GM23338 (cell line): ENCODE data around the gene G6PC3. TPM values are rescaled to one million over a fixed set of nuclear protein-coding genes. Genes with fewer than 3 reads are reported as not detected.
A peak's percentile ranks its signal among the peaks of the same experiment; 100 is the strongest.

Source experiments
- ATAC-seq: fragments of 200-7000 bp; cut with Tn5 transposase; 3 replicates; pipeline ENCODE4 v1.9.1; 2020
- DNase-seq: peaks from one replicate; pipeline ENCODE4 v3.0.0-alpha.2; 2015; ENCODE audit warnings: low spot score
- H2AFZ ChIP-seq: fragments of 200-600 bp; sonication (generic); 2 replicates; pipeline ENCODE4 v1.8.0; 2016; ENCODE audit warnings: antibody characterized with exemption, mild to moderate bottlenecking, moderate library complexity
- H3F3A ChIP-seq: fragments of 200-600 bp; sonication (generic); replicated peaks from 2 replicates; pipeline ENCODE4 v1.8.0; 2017; ENCODE audit warnings: antibody characterized with exemption, mixed run types, low read depth
- H3K27ac ChIP-seq: fragments of 200-600 bp; sonication (generic); 2 replicates; pipeline ENCODE4 v1.6.1; 2016; ENCODE audit warnings: low read depth
- H3K27me3 ChIP-seq: fragments of 200-600 bp; sonication (generic); 2 replicates; pipeline ENCODE4 v1.8.0; 2016; ENCODE audit warnings: mild to moderate bottlenecking, mixed run types, moderate library complexity; ENCODE audit not compliant: insufficient read depth
- H3K36me3 ChIP-seq: fragments of 200-600 bp; sonication (generic); 2 replicates; pipeline ENCODE4 v1.8.0; 2016; ENCODE audit warnings: mild to moderate bottlenecking; ENCODE audit not compliant: insufficient read depth
- H3K4me1 ChIP-seq: fragments of 200-600 bp; sonication (generic); 2 replicates; pipeline ENCODE4 v1.8.0; 2016; ENCODE audit warnings: mild to moderate bottlenecking, moderate library complexity; ENCODE audit not compliant: insufficient read depth
- H3K4me2 ChIP-seq: fragments of 200-600 bp; sonication (generic); 2 replicates; pipeline ENCODE4 v1.7.1; 2017; ENCODE audit warnings: mixed run types
- H3K4me3 ChIP-seq: fragments of 200-600 bp; sonication (generic); 2 replicates; pipeline ENCODE4 v1.6.1; 2016; ENCODE audit warnings: mixed run types
- H3K79me2 ChIP-seq: fragments of 200-600 bp; sonication (generic); replicated peaks from 2 replicates; pipeline ENCODE4 v1.8.0; 2017; ENCODE audit warnings: mild to moderate bottlenecking; ENCODE audit not compliant: insufficient read depth
- H3K9me2 ChIP-seq: fragments of 200-600 bp; sonication (generic); 2 replicates; pipeline ENCODE4 v1.8.0; 2017; ENCODE audit not compliant: insufficient read depth
- H4K20me1 ChIP-seq: fragments of 200-600 bp; sonication (generic); replicated peaks from 2 replicates; pipeline ENCODE4 v1.8.0; 2017; ENCODE audit warnings: mild to moderate bottlenecking; ENCODE audit not compliant: insufficient read depth
- H3K27ac Mint-ChIP-seq: 2 replicates; pipeline ENCODE4 v1.8.0; 2020; ENCODE audit warnings: inconsistent platforms, mild to moderate bottlenecking, moderate library complexity, mixed read lengths
- H3K27me3 Mint-ChIP-seq: 3 replicates; pipeline ENCODE4 v1.8.0; 2022; ENCODE audit warnings: low read depth, mild to moderate bottlenecking, moderate library complexity, mixed read lengths, inconsistent platforms; ENCODE audit not compliant: insufficient read depth, poor library complexity
- H3K36me3 Mint-ChIP-seq: 3 replicates; pipeline ENCODE4 v1.8.0; 2021; ENCODE audit warnings: low read depth, mild to moderate bottlenecking, inconsistent platforms, moderate library complexity, mixed read lengths
- H3K4me1 Mint-ChIP-seq: 3 replicates; pipeline ENCODE4 v1.8.0; 2020; ENCODE audit warnings: mild to moderate bottlenecking, inconsistent platforms, mixed read lengths
- H3K4me3 Mint-ChIP-seq: 3 replicates; pipeline ENCODE4 v1.8.0; 2021; ENCODE audit warnings: moderate library complexity, mild to moderate bottlenecking, inconsistent platforms, mixed read lengths
- H3K9me3 Mint-ChIP-seq: 3 replicates; pipeline ENCODE4 v1.8.0; 2020; ENCODE audit warnings: moderate library complexity, mild to moderate bottlenecking, inconsistent platforms, mixed read lengths
- CREB1 ChIP-seq: fragments of 250-450 bp; sonication (Bioruptor Pico); IDR thresholded peaks from 2 replicates; pipeline ENCODE4 v1.5.0; 2020; ENCODE audit warnings: low read depth, mild to moderate bottlenecking, moderate library complexity
- ETS1 ChIP-seq: IDR thresholded peaks from 2 replicates; pipeline ENCODE4 v1.6.1; 2016; ENCODE audit warnings: antibody characterized with exemption
- EZH2 ChIP-seq: fragments of 200-600 bp; sonication (generic); IDR thresholded peaks from one replicate; pipeline ENCODE4 v1.8.0; 2017; ENCODE audit warnings: antibody characterized with exemption, mild to moderate bottlenecking, low read depth; ENCODE audit not compliant: unreplicated experiment
- EZH2phosphoT487 ChIP-seq: fragments of 200-600 bp; sonication (generic); IDR thresholded peaks from one replicate; pipeline ENCODE4 v1.8.1; 2018; ENCODE audit warnings: antibody characterized with exemption; ENCODE audit not compliant: unreplicated experiment
- JUNB ChIP-seq: IDR thresholded peaks from one replicate; pipeline ENCODE4 v1.6.1; 2016; ENCODE audit warnings: antibody characterized with exemption; ENCODE audit not compliant: unreplicated experiment
- POLR2AphosphoS5 ChIP-seq: IDR thresholded peaks from 2 replicates; pipeline ENCODE4 v1.6.1; 2016; ENCODE audit warnings: antibody characterized with exemption, low read depth
- REST ChIP-seq: IDR thresholded peaks from one replicate; pipeline ENCODE4 v1.6.1; 2018; ENCODE audit warnings: antibody characterized with exemption; ENCODE audit not compliant: unreplicated experiment
- STAT1 ChIP-seq: IDR thresholded peaks from one replicate; pipeline ENCODE4 v1.6.1; 2016; ENCODE audit warnings: antibody characterized with exemption; ENCODE audit not compliant: unreplicated experiment
- ZNF114 ChIP-seq: fragments of 250-450 bp; sonication (Bioruptor Pico); IDR thresholded peaks from 2 replicates; pipeline ENCODE4 v1.5.0; 2020; ENCODE audit warnings: mild to moderate bottlenecking, moderate library complexity
- ZNF331 ChIP-seq: fragments of 250-450 bp; sonication (Bioruptor Pico); IDR thresholded peaks from 2 replicates; pipeline ENCODE4 v1.5.0; 2020; ENCODE audit warnings: low read depth, mild to moderate bottlenecking, moderate library complexity
- ZNF462 ChIP-seq: fragments of 250-450 bp; sonication (Bioruptor Pico); IDR thresholded peaks from 2 replicates; pipeline ENCODE4 v1.5.0; 2020; ENCODE audit warnings: mild to moderate bottlenecking, moderate library complexity
- polyA plus RNA-seq: library from polyadenylated mRNA; unstranded; fragments of >200 nt; fragmentation: Nextera tagmentation; extraction: Ambion mirVana; gene quantifications from 2 replicates; pipeline ENCODE4 v1.2.1, GENCODE V29; 2016
- total RNA-seq: library from RNA; depleted of rRNA; stranded (reverse); fragments of >200 nt; shearing (Covaris generic); gene quantifications from 2 replicates; pipeline ENCODE4 v1.2.3, GENCODE V29; 2014

The G6PC3 gene
- total and polyA plus RNA-seq, 2 experiments from 2014 or later: 112 to 143 TPM

GRCh38 chr17:44069974-44070454 lies 521 bp upstream of the G6PC3 start:
- H3K36me3 ChIP-seq: peaks cover 9% of the 10 kb centered on the region; the same call in 1 of the 2 replicates
- peak; percentile 52; the same call in 1 of the 2 replicates for TF ChIP-seq POLR2AphosphoS5
- no peak for TF ChIP-seq EZH2
- peaks cover 21% of the 10 kb centered on the region for H3F3A ChIP-seq
- Mint-ChIP-seq H3K36me3 (peaks cover 28% of the 10 kb centered on the region), H3K4me3 (peak overlapping the region; percentile 95), H3K4me1 (peaks cover 28% of the 10 kb centered on the region), H3K27ac (peak overlapping the region; percentile 96), H3K9me3 (no peaks in the 10 kb centered on the region; the same call in 2 of the 3 replicates), H3K27me3 (peaks cover 2% of the 10 kb centered on the region)
- ATAC-seq: peak; percentile 10
- peak overlapping the region; percentile 99 for H3K4me3 ChIP-seq
- peaks cover under 1% of the 10 kb centered on the region; the same call in 1 of the 2 replicates for H4K20me1 ChIP-seq
- peaks cover 36% of the 10 kb centered on the region for H3K79me2 ChIP-seq
- peak; percentile 60 for DNase-seq
- H3K27ac ChIP-seq: peak overlapping the region; percentile 94
- H3K27me3 ChIP-seq: no peaks in the 10 kb centered on the region
- H3K9me2 ChIP-seq: no peaks in the 10 kb centered on the region; the same call in 1 of the 2 replicates
- H3K4me1 ChIP-seq: peaks cover 24% of the 10 kb centered on the region; the same call in 1 of the 2 replicates
- H3K4me2 ChIP-seq: peak overlapping the region; percentile 82
- H2AFZ ChIP-seq: no peak overlapping the region; the same call in 1 of the 2 replicates

- Histone ChIP-seq H3K4me1 (peaks cover 24% of the 10 kb centered on the region; the same call in 1 of the 2 replicates), H3K9me2 (no peaks in the 10 kb centered on the region; the same call in 1 of the 2 replicates), H3K4me2 (peak overlapping the region; percentile 94), H3K27ac (peak overlapping the region; percentile 98), H3K79me2 (peaks cover 24% of the 10 kb centered on the region), H3K36me3 (peaks cover 9% of the 10 kb centered on the region; the same call in 1 of the 2 replicates), H3F3A (peaks cover 14% of the 10 kb centered on the region), H4K20me1 (no peaks in the 10 kb centered on the region; the same call in 1 of the 2 replicates), H2AFZ (peak overlapping the region; percentile 84; the same call in 1 of the 2 replicates), H3K27me3 (no peaks in the 10 kb centered on the region), H3K4me3 (peak overlapping the region; percentile 99)
- DNase-seq: no peak
- Mint-ChIP-seq H3K27me3 (no peaks in the 10 kb centered on the region), H3K27ac (peak overlapping the region; percentile 97), H3K4me3 (peak overlapping the region; percentile 95), H3K36me3 (peaks cover 32% of the 10 kb centered on the region), H3K4me1 (peaks cover 23% of the 10 kb centered on the region), H3K9me3 (no peaks in the 10 kb centered on the region; the same call in 2 of the 3 replicates)
- no peak for ATAC-seq
- TF ChIP-seq ZNF462: no peak
- no peak for TF ChIP-seq CREB1 (CRISPR knock-in tag)
- TF ChIP-seq STAT1: no peak
- no peak for TF ChIP-seq ETS1
- TF ChIP-seq JUNB: no peak
- TF ChIP-seq POLR2AphosphoS5: no peak
- TF ChIP-seq EZH2: no peak
- TF ChIP-seq ZNF114 (CRISPR knock-in tag): no peak
- TF ChIP-seq REST: no peak
- no peak for TF ChIP-seq EZH2phosphoT487
- TF ChIP-seq ZNF331: no peak
These were observed 624 bp downstream of the G6PC3 start for GRCh38 chr17:44071198-44071520.
